ENCODE measurements around the gene CEP85.

The CEP85 gene

DNA sequence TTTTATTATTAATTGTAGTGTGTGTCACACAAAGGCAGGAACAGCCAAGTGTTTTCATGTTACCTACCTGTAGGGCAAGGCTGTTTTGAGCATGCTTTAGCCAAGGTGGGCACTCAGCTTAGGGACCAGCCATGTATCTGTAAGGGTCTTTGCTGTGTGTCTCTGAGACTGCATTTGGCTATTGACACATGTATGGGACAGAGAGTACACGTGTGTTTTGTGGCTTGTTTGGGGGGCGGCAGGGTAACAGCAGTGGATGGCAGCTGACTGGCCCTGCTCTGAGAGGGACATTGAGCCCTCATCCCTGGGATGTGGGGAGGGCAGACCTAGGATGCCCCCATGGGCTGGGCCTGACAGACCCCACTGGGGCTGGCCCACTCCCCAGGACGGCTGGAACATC is 36.7 kb upstream of the CEP85 start:
- Histone ChIP-seq H4K20me1 (ENCODE audit: insufficient read depth, low read length, poor library complexity, severe bottlenecking) (no peaks in the 10 kb centered on the region), H3K9me2 (replicated peaks; ENCODE audit: low read depth, low read length) (no peaks in the 10 kb centered on the region), H2AFZ (ENCODE audit: low read length) (no peak overlapping the region), H3K36me3 (ENCODE audit: insufficient read depth, low read length) (no peaks in the 10 kb centered on the region), H3K27me3 (ENCODE audit: insufficient read depth, low read length, poor library complexity, severe bottlenecking) (no peaks in the 10 kb centered on the region), H3F3A (ENCODE audit: low read depth) (no peaks in the 10 kb centered on the region), H3K9ac (ENCODE audit: low read depth, low read length, poor library complexity, severe bottlenecking) (no peak overlapping the region), H3K4me1 (ENCODE audit: insufficient read depth, low read length, poor library complexity, severe bottlenecking) (no peaks in the 10 kb centered on the region), H3K9me3 (ENCODE audit: insufficient read depth, low read depth, low read length) (no peaks in the 10 kb centered on the region), H3K79me2 (ENCODE audit: insufficient read depth, low read length) (no peaks in the 10 kb centered on the region), H3K4me2 (ENCODE audit: low read depth, low read length, poor library complexity, severe bottlenecking) (no peak overlapping the region), H3K4me3 (ENCODE audit: low read length, poor library complexity, severe bottlenecking) (no peak overlapping the region)
- no peak for TF ChIP-seq EZH2phosphoT487 (IDR thresholded peaks at IDR 0.05; ENCODE audit: borderline replicate concordance)
- TF ChIP-seq, protein P1, sequence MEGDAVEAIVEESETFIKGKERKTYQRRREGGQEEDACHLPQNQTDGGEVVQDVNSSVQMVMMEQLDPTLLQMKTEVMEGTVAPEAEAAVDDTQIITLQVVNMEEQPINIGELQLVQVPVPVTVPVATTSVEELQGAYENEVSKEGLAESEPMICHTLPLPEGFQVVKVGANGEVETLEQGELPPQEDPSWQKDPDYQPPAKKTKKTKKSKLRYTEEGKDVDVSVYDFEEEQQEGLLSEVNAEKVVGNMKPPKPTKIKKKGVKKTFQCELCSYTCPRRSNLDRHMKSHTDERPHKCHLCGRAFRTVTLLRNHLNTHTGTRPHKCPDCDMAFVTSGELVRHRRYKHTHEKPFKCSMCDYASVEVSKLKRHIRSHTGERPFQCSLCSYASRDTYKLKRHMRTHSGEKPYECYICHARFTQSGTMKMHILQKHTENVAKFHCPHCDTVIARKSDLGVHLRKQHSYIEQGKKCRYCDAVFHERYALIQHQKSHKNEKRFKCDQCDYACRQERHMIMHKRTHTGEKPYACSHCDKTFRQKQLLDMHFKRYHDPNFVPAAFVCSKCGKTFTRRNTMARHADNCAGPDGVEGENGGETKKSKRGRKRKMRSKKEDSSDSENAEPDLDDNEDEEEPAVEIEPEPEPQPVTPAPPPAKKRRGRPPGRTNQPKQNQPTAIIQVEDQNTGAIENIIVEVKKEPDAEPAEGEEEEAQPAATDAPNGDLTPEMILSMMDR (conservative IDR thresholded peaks at IDR 0.05; ENCODE audit: low read length), result no peak

DNA sequence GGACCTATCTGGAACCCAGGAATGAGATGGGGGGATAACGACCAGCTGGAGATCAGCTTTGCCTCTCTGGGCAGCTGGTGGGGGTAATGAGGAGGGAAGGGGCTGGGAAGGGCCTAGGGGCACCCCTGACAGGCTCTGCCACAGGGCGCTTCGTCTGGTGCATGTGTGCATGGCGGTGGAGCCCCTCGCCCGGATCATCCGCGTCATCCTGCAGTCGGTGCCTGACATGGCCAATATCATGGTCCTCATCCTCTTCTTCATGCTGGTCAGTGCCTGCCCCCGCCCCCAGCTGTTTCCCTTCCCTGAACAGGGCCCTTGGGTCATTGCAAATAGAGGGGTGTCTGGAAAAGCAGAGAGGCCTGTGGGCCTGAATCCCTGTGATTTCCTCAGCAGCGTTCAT is 36.2 kb upstream of the CEP85 start:
- H3K9me3 ChIP-seq (ENCODE audit: insufficient read depth, low read depth, low read length), result no peaks in the 10 kb centered on the region
- no peak overlapping the region for H3K9ac ChIP-seq (ENCODE audit: low read depth, low read length, poor library complexity, severe bottlenecking)
- no peaks in the 10 kb centered on the region for H3K9me2 ChIP-seq (replicated peaks; ENCODE audit: low read depth, low read length)
- no peaks in the 10 kb centered on the region for H3F3A ChIP-seq (ENCODE audit: low read depth)
- no peaks in the 10 kb centered on the region for H3K27me3 ChIP-seq (ENCODE audit: insufficient read depth, low read length, poor library complexity, severe bottlenecking)
- H2AFZ ChIP-seq (ENCODE audit: low read length), result no peak overlapping the region
- no peak for TF ChIP-seq EZH2phosphoT487 (IDR thresholded peaks at IDR 0.05; ENCODE audit: borderline replicate concordance)
- TF ChIP-seq, protein P1 (conservative IDR thresholded peaks at IDR 0.05; ENCODE audit: low read length), result no peak
- H4K20me1 ChIP-seq (ENCODE audit: insufficient read depth, low read length, poor library complexity, severe bottlenecking), result no peaks in the 10 kb centered on the region
- no peaks in the 10 kb centered on the region for H3K36me3 ChIP-seq (ENCODE audit: insufficient read depth, low read length)
- no peaks in the 10 kb centered on the region for H3K4me1 ChIP-seq (ENCODE audit: insufficient read depth, low read length, poor library complexity, severe bottlenecking)
- H3K4me2 ChIP-seq (ENCODE audit: low read depth, low read length, poor library complexity, severe bottlenecking), result no peak overlapping the region
- H3K79me2 ChIP-seq (ENCODE audit: insufficient read depth, low read length), result no peaks in the 10 kb centered on the region
- no peak overlapping the region for H3K4me3 ChIP-seq (ENCODE audit: low read length, poor library complexity, severe bottlenecking)

DNA sequence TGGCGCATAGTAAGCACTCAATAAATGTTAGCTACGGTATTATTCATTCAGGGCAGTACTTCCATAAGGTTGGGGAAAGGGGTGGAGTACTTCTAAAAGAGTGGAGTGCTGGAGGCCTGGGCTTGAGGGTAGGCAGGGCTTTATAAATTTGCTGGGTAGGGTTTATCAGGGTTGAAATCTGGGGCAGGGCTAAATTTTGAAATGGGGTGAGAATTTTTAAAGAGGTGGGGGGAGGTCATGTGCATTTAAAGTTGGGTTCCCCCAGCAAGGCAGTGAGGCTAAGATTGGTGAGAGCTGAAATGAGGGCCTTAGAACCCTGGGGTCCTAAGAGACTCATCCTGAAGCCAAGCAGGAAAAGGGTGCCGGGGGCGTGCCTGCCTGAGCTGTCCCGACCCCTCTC is 33.6 kb upstream of the CEP85 start:
- Histone ChIP-seq H3K4me2 (ENCODE audit: low read depth, low read length, poor library complexity, severe bottlenecking) (no peak overlapping the region), H3K36me3 (ENCODE audit: insufficient read depth, low read length) (no peaks in the 10 kb centered on the region), H3K9me2 (replicated peaks; ENCODE audit: low read depth, low read length) (no peaks in the 10 kb centered on the region), H3K9me3 (ENCODE audit: insufficient read depth, low read depth, low read length) (no peaks in the 10 kb centered on the region), H2AFZ (ENCODE audit: low read length) (no peak overlapping the region), H3K4me3 (ENCODE audit: low read length, poor library complexity, severe bottlenecking) (no peak overlapping the region), H3F3A (ENCODE audit: low read depth) (no peaks in the 10 kb centered on the region), H3K79me2 (ENCODE audit: insufficient read depth, low read length) (no peaks in the 10 kb centered on the region), H4K20me1 (ENCODE audit: insufficient read depth, low read length, poor library complexity, severe bottlenecking) (no peaks in the 10 kb centered on the region), H3K27me3 (ENCODE audit: insufficient read depth, low read length, poor library complexity, severe bottlenecking) (no peaks in the 10 kb centered on the region), H3K9ac (ENCODE audit: low read depth, low read length, poor library complexity, severe bottlenecking) (no peak overlapping the region), H3K4me1 (ENCODE audit: insufficient read depth, low read length, poor library complexity, severe bottlenecking) (peaks cover 7% of the 10 kb centered on the region)
- TF ChIP-seq EZH2phosphoT487 (IDR thresholded peaks at IDR 0.05; ENCODE audit: borderline replicate concordance), result no peak
- TF ChIP-seq, protein P1 (conservative IDR thresholded peaks at IDR 0.05; ENCODE audit: low read length), result no peak

Data from Loucy (cell line).